HepG2 (cell line): Measurements from ENCODE around the gene ZNF488. TPM values are rescaled to one million over a fixed set of nuclear protein-coding genes. Genes with fewer than 3 reads are reported as not detected.

Experiments used
- ATAC-seq: fragments of 200-7000 bp; cut with Tn5 transposase; 3 replicates; pipeline ENCODE4 v1.9.1; 2020; ENCODE audit warnings: mild to moderate bottlenecking, moderate library complexity
- BruUV-seq: library from RNA; stranded (reverse); fragments of 400-500 nt; replicated peaks from 2 replicates; lab custom pipeline; 2021; lab: Mats Ljungman, UMichigan
- CTCF ChIA-PET: fragments of 300-600 bp; formaldehyde crosslinking; extraction: SDS; loops from one replicate; lab custom pipeline; 2021; ENCODE audit warnings: low total read pairs, inconsistent platforms, low intra/inter-chr PET ratio; lab: Yijun Ruan, JAX
- POLR2A ChIA-PET: fragments of 350-600 bp; sonication (Branson Sonifier 250); formaldehyde crosslinking; loops from one replicate; lab custom pipeline; 2020; ENCODE audit warnings: antibody characterized with exemption, inconsistent platforms; lab: Yijun Ruan, JAX
- DNase-seq: peaks from one replicate; pipeline ENCODE4 v3.0.0-alpha.2; 2015; ENCODE audit warnings: low spot score
- FAIRE-seq: peaks from 3 replicates; lab custom pipeline; 2011; peaks lifted over from hg19 to GRCh38; lab: Jason Lieb, UNC
- H2AFZ ChIP-seq: one replicate; pipeline ENCODE4 v1.6.1; 2011; ENCODE audit warnings: low read length, inconsistent platforms
- H3K27ac ChIP-seq: fragments of 300-600 bp; 3 replicates; pipeline ENCODE4 v1.8.0; 2011; ENCODE audit warnings: mixed run types, mild to moderate bottlenecking, mixed read lengths, low read length, inconsistent platforms; ENCODE audit not compliant: insufficient read depth; ENCODE audit errors: extremely low read length
- H3K27me3 ChIP-seq, 2 experiments: fragments of 200-600 bp in 1 of 2; 2 replicates in 1 of 2; 3 replicates in 1 of 2; pipeline versions ENCODE4 v1.6.0 to v1.8.0; 2011; ENCODE audit warnings: low read length in 2 of 2, mild to moderate bottlenecking in 2 of 2, moderate library complexity in 2 of 2, inconsistent platforms in 1 of 2; ENCODE audit not compliant: insufficient read depth in 2 of 2, control insufficient read depth in 1 of 2
- H3K36me3 ChIP-seq, 2 experiments: fragments of 200-600 bp in 1 of 2; replicated peaks in 1 of 2; 2 replicates in 1 of 2; 3 replicates in 1 of 2; pipeline versions ENCODE4 v1.5.1 to v1.8.0; 2011; ENCODE audit warnings: low read length in 2 of 2, inconsistent platforms in 1 of 2; ENCODE audit not compliant: insufficient read depth in 2 of 2, control insufficient read depth in 1 of 2
- H3K4me1 ChIP-seq: 2 replicates; pipeline ENCODE4 v1.5.1; 2012; ENCODE audit warnings: low read length, inconsistent platforms; ENCODE audit not compliant: insufficient read depth
- H3K4me2 ChIP-seq: 2 replicates; pipeline ENCODE4 v1.6.0; 2011; ENCODE audit warnings: low read depth, low read length, inconsistent platforms
- H3K4me3 ChIP-seq, 3 experiments: fragments of 200-600 bp in 1 of 3; sonication (generic), shearing (Covaris generic) in 1 of 3; replicated peaks in 1 of 3; 2 replicates each; pipeline ENCODE4 v1.5.1; 2011 to 2016; ENCODE audit warnings: low read length in 3 of 3, inconsistent platforms in 2 of 3, low read depth in 2 of 3, mild to moderate bottlenecking in 2 of 3, control low read depth in 1 of 3, mixed read lengths in 1 of 3; ENCODE audit not compliant: insufficient read depth in 1 of 3
- H3K79me2 ChIP-seq: one replicate; pipeline ENCODE4 v1.6.1; 2011; ENCODE audit warnings: low read length, inconsistent platforms; ENCODE audit not compliant: insufficient read depth
- H3K9ac ChIP-seq: 2 replicates; pipeline ENCODE4 v1.6.0; 2011; ENCODE audit warnings: mild to moderate bottlenecking, low read depth, low read length, inconsistent platforms; ENCODE audit not compliant: insufficient read depth
- H3K9me3 ChIP-seq: 2 replicates; pipeline ENCODE4 v1.5.1; 2012; ENCODE audit warnings: mild to moderate bottlenecking, low read length
- H4K20me1 ChIP-seq: 2 replicates; pipeline ENCODE4 v1.6.0; 2011; ENCODE audit warnings: inconsistent platforms, mild to moderate bottlenecking, low read length, moderate library complexity; ENCODE audit not compliant: insufficient read depth
- ARID2 ChIP-seq: sonication (generic); formaldehyde crosslinking; IDR thresholded peaks from 2 replicates; pipeline ENCODE4 v1.8.1; 2022; ENCODE audit warnings: mild to moderate bottlenecking, missing genetic modification reagents, borderline replicate concordance
- CHCHD3 ChIP-seq: sonication (generic); formaldehyde crosslinking; IDR thresholded peaks from 2 replicates; pipeline ENCODE4 v1.8.0; 2022; ENCODE audit warnings: mild to moderate bottlenecking, missing genetic modification reagents, moderate library complexity
- FOXC1 ChIP-seq: sonication (generic); formaldehyde crosslinking; IDR thresholded peaks from 2 replicates; pipeline ENCODE4 v1.8.0; 2022; ENCODE audit warnings: mild to moderate bottlenecking, missing genetic modification reagents, borderline replicate concordance
- MAFG ChIP-seq: sonication (generic); formaldehyde crosslinking; IDR thresholded peaks from 2 replicates; pipeline ENCODE4 v1.5.1; 2020; ENCODE audit warnings: mild to moderate bottlenecking, missing genetic modification reagents
- NCOA5 ChIP-seq: sonication (generic); formaldehyde crosslinking; IDR thresholded peaks from 2 replicates; pipeline ENCODE4 v1.4.0; 2020; ENCODE audit warnings: missing genetic modification reagents
- SOX6 ChIP-seq, 2 experiments: fragments of 450-650 bp in 1 of 2; sonication (generic) in 1 of 2; formaldehyde crosslinking in 1 of 2; IDR thresholded peaks; 2 replicates each; pipeline versions ENCODE4 v1.4.0 to v1.6.1; 2017 to 2020; ENCODE audit warnings: antibody characterized with exemption in 1 of 2, mild to moderate bottlenecking in 1 of 2, missing genetic modification reagents in 1 of 2
- ZNF274 ChIP-seq: sonication (generic); formaldehyde crosslinking; IDR thresholded peaks from 2 replicates; pipeline ENCODE4 v1.5.1; 2020; ENCODE audit warnings: mild to moderate bottlenecking, missing genetic modification reagents
- ZNF326 ChIP-seq: sonication (generic); formaldehyde crosslinking; IDR thresholded peaks from 2 replicates; pipeline ENCODE4 v1.4.0; 2020; ENCODE audit warnings: missing genetic modification reagents, borderline replicate concordance
- ZNF501 ChIP-seq: sonication (generic); formaldehyde crosslinking; IDR thresholded peaks from 2 replicates; pipeline ENCODE4 v1.5.1; 2020; ENCODE audit warnings: mild to moderate bottlenecking, moderate library complexity, missing genetic modification reagents
- WGBS: methylation state at CpG from one replicate; pipeline ENCODE4 v1.1.6; 2017; ENCODE audit warnings: low lambda C conversion rate; 5-methylcytosine and 5-hydroxymethylcytosine counted together
- in situ Hi-C: cut with HindIII; loops from 2 replicates; pipeline ENCODE4 v1.10.0; 2017; ENCODE audit warnings: low pct_unique_long_range_greater_than_20kb; ENCODE audit not compliant: extremely low pct_ligation_motif_present
- intact Hi-C: fragments of 100-400 bp; cut with micrococcal nuclease; formaldehyde crosslinking; loops from one replicate; pipeline ENCODE4 v1.10.0; 2022; ENCODE audit not compliant: unreplicated experiment
- polyA plus RNA-seq, 8 experiments: library from polyadenylated mRNA; depleted of rRNA in 3 of 8; stranded (reverse) in 7 of 8; unstranded in 1 of 8; fragments of >200 nt; fragmentation: Illumina TruSeq in 4 of 8; extraction: Trizol in 4 of 8; gene quantifications; 2 replicates each; pipeline versions ENCODE4 v1.2.1 to v1.2.3, GENCODE V29; 2011 to 2016; ENCODE audit warnings: low read depth in 4 of 8, missing spikeins in 1 of 8, mixed read lengths in 1 of 8; ENCODE audit not compliant: insufficient read depth in 1 of 8
- total RNA-seq, 5 experiments: library from RNA; depleted of rRNA; stranded (reverse); fragments of >200 nt; fragmentation: Illumina TruSeq; extraction: Trizol; gene quantifications; 2 replicates each; pipeline ENCODE4 v1.2.3, GENCODE V29; 2016; ENCODE audit warnings: low read depth in 1 of 5
- TF ChIP-seq, protein P1 (sequence below): IDR thresholded peaks from 2 replicates; pipeline ENCODE4 v1.6.1; 2018; ENCODE audit warnings: missing genetic modification reagents
- TF ChIP-seq, protein P2 (sequence below): sonication (generic); formaldehyde crosslinking; IDR thresholded peaks from 2 replicates; pipeline ENCODE4 v1.4.0; 2020; ENCODE audit warnings: missing genetic modification reagents
- TF ChIP-seq, protein P3 (sequence below): sonication (generic); formaldehyde crosslinking; IDR thresholded peaks from 2 replicates; pipeline ENCODE4 v1.5.0; 2020; ENCODE audit warnings: mild to moderate bottlenecking, missing genetic modification reagents, borderline replicate concordance

Gene ZNF488
- total and polyA plus RNA-seq, 2 of the 13 experiments (the other 11 are each of a cell fraction or from before 2014, with no cell fraction given), result 0.13 to 0.15 TPM

DNA sequence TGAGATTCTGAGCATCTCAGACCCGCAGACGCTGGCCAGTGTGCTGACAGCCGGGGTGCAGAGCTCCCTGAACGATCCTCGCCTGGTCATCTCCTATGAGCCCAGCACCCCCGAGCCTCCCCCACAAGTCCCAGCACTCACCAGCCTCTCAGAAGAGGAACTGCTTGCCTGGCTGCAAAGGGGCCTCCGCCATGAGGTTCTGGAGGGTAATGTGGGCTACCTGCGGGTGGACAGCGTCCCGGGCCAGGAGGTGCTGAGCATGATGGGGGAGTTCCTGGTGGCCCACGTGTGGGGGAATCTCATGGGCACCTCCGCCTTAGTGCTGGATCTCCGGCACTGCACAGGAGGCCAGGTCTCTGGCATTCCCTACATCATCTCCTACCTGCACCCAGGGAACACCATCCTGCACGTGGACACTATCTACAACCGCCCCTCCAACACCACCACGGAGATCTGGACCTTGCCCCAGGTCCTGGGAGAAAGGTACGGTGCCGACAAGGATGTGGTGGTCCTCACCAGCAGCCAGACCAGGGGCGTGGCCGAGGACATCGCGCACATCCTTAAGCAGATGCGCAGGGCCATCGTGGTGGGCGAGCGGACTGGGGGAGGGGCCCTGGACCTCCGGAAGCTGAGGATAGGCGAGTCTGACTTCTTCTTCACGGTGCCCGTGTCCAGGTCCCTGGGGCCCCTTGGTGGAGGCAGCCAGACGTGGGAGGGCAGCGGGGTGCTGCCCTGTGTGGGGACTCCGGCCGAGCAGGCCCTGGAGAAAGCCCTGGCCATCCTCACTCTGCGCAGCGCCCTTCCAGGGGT is 35.2 kb downstream of the ZNF488 start:
- no peak overlapping the region for H3K4me2 ChIP-seq
- H3K4me3 ChIP-seq, result no peak overlapping the region
- 40% methylated on average over 14 of the region's 36 CpGs for WGBS
- ChIA-PET CTCF (no interaction called here), POLR2A (no interaction called here)
- no peaks in the 10 kb centered on the region for H3K4me1 ChIP-seq
- TF ChIP-seq MAFG (CRISPR knock-in tag) (no peak), ZNF326 (no peak), NCOA5 (CRISPR knock-in tag) (no peak), CHCHD3 (no peak), FOXC1 (CRISPR knock-in tag) (no peak), SOX6 (IDR thresholded peaks at IDR 0.05) (no peak), SOX6 (CRISPR knock-in tag; IDR thresholded peaks at IDR 0.05) (no peak), ZNF501 (CRISPR knock-in tag) (no peak), ZNF274 (CRISPR knock-in tag) (no peak), ARID2 (CRISPR knock-in tag) (no peak)
- TF ChIP-seq, protein P1, sequence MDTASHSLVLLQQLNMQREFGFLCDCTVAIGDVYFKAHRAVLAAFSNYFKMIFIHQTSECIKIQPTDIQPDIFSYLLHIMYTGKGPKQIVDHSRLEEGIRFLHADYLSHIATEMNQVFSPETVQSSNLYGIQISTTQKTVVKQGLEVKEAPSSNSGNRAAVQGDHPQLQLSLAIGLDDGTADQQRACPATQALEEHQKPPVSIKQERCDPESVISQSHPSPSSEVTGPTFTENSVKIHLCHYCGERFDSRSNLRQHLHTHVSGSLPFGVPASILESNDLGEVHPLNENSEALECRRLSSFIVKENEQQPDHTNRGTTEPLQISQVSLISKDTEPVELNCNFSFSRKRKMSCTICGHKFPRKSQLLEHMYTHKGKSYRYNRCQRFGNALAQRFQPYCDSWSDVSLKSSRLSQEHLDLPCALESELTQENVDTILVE (CRISPR knock-in tag), result no peak
- TF ChIP-seq, protein P2, sequence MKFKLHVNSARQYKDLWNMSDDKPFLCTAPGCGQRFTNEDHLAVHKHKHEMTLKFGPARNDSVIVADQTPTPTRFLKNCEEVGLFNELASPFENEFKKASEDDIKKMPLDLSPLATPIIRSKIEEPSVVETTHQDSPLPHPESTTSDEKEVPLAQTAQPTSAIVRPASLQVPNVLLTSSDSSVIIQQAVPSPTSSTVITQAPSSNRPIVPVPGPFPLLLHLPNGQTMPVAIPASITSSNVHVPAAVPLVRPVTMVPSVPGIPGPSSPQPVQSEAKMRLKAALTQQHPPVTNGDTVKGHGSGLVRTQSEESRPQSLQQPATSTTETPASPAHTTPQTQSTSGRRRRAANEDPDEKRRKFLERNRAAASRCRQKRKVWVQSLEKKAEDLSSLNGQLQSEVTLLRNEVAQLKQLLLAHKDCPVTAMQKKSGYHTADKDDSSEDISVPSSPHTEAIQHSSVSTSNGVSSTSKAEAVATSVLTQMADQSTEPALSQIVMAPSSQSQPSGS (CRISPR knock-in tag), result no peak
- TF ChIP-seq, protein P3, sequence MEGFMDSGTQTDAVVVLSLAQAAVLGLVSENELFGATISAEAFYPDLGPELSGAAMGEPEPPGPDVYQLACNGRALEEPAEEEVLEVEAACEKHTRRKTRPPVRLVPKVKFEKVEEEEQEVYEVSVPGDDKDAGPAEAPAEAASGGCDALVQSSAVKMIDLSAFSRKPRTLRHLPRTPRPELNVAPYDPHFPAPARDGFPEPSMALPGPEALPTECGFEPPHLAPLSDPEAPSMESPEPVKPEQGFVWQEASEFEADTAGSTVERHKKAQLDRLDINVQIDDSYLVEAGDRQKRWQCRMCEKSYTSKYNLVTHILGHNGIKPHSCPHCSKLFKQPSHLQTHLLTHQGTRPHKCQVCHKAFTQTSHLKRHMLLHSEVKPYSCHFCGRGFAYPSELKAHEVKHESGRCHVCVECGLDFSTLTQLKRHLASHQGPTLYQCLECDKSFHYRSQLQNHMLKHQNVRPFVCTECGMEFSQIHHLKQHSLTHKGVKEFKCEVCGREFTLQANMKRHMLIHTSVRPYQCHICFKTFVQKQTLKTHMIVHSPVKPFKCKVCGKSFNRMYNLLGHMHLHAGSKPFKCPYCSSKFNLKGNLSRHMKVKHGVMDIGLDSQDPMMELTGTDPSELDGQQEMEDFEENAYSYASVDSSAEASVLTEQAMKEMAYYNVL (CRISPR knock-in tag), result no peak
- in situ Hi-C loops (no loop called here), intact Hi-C loops (no loop called here)
- ATAC-seq (no peak), DNase-seq (no peak), FAIRE-seq (no peak)
- no peaks in the 10 kb centered on the region for H3K79me2 ChIP-seq
- peaks cover 6 to 22% of the 10 kb centered on the region in 2 experiments; a peak in 3 of 5 replicates for H3K27me3 ChIP-seq
- no peak overlapping the region for H3K9ac ChIP-seq
- H3K36me3 ChIP-seq, result no peaks in the 10 kb centered on the region
- H3K9me3 ChIP-seq, result no peaks in the 10 kb centered on the region
- no peak overlapping the region for H3K27ac ChIP-seq
- no TSS peak for BruUV-seq
- H2AFZ ChIP-seq, result no peak overlapping the region
- no peaks in the 10 kb centered on the region for H4K20me1 ChIP-seq
